ENCODE measurements around the gene SERPINE2. TPM values are rescaled to one million over a fixed set of nuclear protein-coding genes. Genes with fewer than 3 reads are reported as not detected.

SERPINE2 gene
- total RNA-seq, 1 experiment from 2014 or later: 3.8 TPM

DNA sequence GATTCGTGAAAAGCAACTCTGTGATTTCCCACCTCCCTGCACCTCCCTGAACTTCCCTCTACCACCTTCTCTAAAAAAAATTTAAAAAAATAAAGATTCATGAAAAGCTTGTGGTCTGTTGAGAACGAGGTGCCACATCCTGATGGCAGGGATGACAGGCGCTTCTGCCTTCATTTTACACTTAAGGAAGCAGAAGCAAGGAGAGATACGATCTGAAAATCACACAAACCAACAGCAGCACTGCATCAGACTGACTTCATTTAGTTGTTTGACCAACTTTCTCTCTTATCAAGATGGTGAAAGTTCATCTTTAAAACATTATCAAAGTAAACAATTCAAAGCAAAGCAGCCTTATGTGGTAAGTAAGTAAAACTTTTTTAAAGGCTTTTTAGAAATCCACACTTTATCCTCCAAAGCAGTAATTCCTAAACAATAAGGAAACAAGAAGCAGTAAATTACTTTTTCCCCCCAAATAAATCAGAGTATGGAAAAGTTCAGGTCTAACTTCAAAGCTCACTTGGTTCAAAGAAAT is 109.4 kb downstream of the SERPINE2 start:
- intact Hi-C loops (cut with micrococcal nuclease; ENCODE audit: unreplicated experiment): loop anchor here (1.0 kb wide), 6 partner anchors 16 to 77 kb away; partner anchors contain the start of genes MRPL44 and WDFY1
- Histone ChIP-seq H3K36me3 (ENCODE audit: control insufficient read depth, insufficient read depth, low read length) (0 out of 2 replicates have a peak, but pooled peaks cover 1% of the 10 kb centered on the region), H3K9me3 (peaks cover 7% of the 10 kb centered on the region; the same call in 1 of the 2 replicates), H3K4me1 (peaks cover 51% of the 10 kb centered on the region), H3K27me3 (replicated peaks; ENCODE audit: control insufficient read depth, insufficient read depth, low read length) (no peaks in the 10 kb centered on the region), H3K4me3 (ENCODE audit: low read depth, low read length) (peak overlapping the region; percentile 6; the same call in 1 of the 2 replicates)
- Mint-ChIP-seq H3K27ac (ENCODE audit: unreplicated experiment) (peak overlapping the region; percentile 99), H3K4me1 (ENCODE audit: low read depth, unreplicated experiment) (peaks cover 33% of the 10 kb centered on the region), H3K27me3 (ENCODE audit: insufficient read depth, unreplicated experiment) (no peaks in the 10 kb centered on the region), H3K9me3 (ENCODE audit: unreplicated experiment) (no peaks in the 10 kb centered on the region), H3K4me3 (ENCODE audit: unreplicated experiment) (peak overlapping the region; percentile 85), H3K36me3 (ENCODE audit: insufficient read depth, unreplicated experiment) (peaks cover 18% of the 10 kb centered on the region)
- ChIA-PET CTCF (interaction anchor here (0.8 to 1.9 kb wide), 6 partner anchors 9 to 69 kb away, joined by 3 to 9 read pairs (median 8); no protein-coding TSS in a partner anchor), POLR2A (interaction anchor here (0.7 to 1.9 kb wide), 4 partner anchors 13 to 878 kb away, joined by 6 to 19 read pairs (median 12); no protein-coding TSS in a partner anchor)
- peak in 1 of 2 experiments; percentile 53 for DNase-seq
- TF ChIP-seq, protein P1, sequence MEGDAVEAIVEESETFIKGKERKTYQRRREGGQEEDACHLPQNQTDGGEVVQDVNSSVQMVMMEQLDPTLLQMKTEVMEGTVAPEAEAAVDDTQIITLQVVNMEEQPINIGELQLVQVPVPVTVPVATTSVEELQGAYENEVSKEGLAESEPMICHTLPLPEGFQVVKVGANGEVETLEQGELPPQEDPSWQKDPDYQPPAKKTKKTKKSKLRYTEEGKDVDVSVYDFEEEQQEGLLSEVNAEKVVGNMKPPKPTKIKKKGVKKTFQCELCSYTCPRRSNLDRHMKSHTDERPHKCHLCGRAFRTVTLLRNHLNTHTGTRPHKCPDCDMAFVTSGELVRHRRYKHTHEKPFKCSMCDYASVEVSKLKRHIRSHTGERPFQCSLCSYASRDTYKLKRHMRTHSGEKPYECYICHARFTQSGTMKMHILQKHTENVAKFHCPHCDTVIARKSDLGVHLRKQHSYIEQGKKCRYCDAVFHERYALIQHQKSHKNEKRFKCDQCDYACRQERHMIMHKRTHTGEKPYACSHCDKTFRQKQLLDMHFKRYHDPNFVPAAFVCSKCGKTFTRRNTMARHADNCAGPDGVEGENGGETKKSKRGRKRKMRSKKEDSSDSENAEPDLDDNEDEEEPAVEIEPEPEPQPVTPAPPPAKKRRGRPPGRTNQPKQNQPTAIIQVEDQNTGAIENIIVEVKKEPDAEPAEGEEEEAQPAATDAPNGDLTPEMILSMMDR (IDR thresholded peaks at IDR 0.05; ENCODE audit: insufficient read depth in 1 of 2, low read depth in 1 of 2, low read length in 1 of 2, severe bottlenecking in 1 of 2, unreplicated experiment in 1 of 2): no peak
- no TSS peak for BruUV-seq (replicated peaks)

DNA sequence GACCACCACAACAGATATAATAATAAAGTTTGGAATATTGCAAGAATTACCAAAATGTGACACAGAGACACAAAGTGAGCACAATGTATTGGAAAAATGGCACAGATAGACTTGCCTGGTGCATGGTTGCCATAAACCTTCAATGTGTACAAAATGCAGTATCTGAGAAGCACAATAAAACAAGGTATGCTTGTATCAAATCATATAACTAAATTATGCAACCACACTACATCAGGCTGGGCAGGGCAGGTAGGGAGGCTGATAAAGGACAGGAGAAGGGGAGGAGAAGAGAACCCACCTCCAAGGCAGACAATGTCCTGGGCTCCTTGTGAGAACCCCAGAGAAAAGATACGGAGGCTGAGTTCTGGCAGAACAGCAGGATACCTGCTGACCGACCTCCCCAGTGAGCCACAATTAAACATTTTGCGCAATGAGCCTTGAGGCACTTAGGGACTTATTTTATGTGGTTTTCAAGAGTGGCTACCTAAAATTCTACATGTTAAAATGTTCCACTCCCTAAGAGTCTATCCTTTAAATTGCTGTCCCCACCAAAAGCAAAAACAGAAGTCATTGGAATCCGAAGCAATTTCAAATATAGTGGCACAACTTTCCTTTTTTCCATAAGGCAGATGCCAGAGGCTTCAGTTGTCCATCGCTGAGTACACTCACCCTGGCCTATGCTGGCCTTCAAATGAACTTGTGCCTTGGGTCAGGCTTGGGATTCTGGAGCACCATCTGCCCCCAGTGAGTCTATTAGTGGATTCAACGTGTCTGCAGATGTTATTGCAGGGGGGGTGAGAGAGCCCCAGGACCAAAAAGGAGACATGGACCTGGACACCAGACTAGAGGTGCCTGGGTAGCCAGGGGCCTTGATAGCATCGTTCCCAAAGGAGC is 110.7 kb downstream of the SERPINE2 start:
- 0 out of 2 replicates have a peak, but pooled peaks cover 1% of the 10 kb centered on the region for H3K36me3 ChIP-seq (ENCODE audit: control insufficient read depth, insufficient read depth, low read length)
- Mint-ChIP-seq H3K4me1 (ENCODE audit: low read depth, unreplicated experiment) (peaks cover 30% of the 10 kb centered on the region), H3K27me3 (ENCODE audit: insufficient read depth, unreplicated experiment) (no peaks in the 10 kb centered on the region), H3K36me3 (ENCODE audit: insufficient read depth, unreplicated experiment) (peaks cover 18% of the 10 kb centered on the region), H3K9me3 (ENCODE audit: unreplicated experiment) (no peaks in the 10 kb centered on the region), H3K27ac (ENCODE audit: unreplicated experiment) (peak overlapping the region; percentile 99), H3K4me3 (ENCODE audit: unreplicated experiment) (peak overlapping the region; percentile 85)
- peaks cover 44% of the 10 kb centered on the region for H3K4me1 ChIP-seq
- peaks cover 9% of the 10 kb centered on the region; the same call in 1 of the 2 replicates for H3K9me3 ChIP-seq
- H3K4me3 ChIP-seq (ENCODE audit: low read depth, low read length): no peak overlapping the region
- ChIA-PET POLR2A (no interaction called here), CTCF (no interaction called here)
- H3K27me3 ChIP-seq (replicated peaks; ENCODE audit: control insufficient read depth, insufficient read depth, low read length): no peaks in the 10 kb centered on the region
- TF ChIP-seq, protein P1 (IDR thresholded peaks at IDR 0.05; ENCODE audit: insufficient read depth in 1 of 2, low read depth in 1 of 2, low read length in 1 of 2, severe bottlenecking in 1 of 2, unreplicated experiment in 1 of 2): no peak
- no peak for DNase-seq
- BruUV-seq (replicated peaks): no TSS peak
- intact Hi-C loops (cut with micrococcal nuclease; ENCODE audit: unreplicated experiment): no loop called here

DNA sequence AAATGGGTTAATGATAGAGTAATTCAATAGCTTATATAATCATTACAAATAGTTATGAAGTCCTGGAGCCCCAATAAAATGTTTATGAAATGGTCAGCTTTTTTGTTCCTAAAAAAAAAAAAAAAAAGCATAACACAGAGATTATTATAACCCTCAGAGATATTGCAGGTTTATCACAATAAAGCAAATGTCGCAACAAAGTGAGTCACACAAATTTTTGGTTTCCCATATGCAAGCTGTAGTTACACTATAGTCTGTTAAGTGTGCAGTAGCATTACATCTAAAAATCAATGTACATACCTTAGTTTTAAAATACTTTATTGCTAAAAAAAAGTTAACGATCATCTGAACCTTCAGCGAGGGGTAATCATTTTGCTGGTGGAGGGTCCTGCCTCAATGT is 114.0 kb downstream of the SERPINE2 start:
- Histone ChIP-seq H3K4me1 (peaks cover 21% of the 10 kb centered on the region), H3K9me3 (peaks cover 9% of the 10 kb centered on the region; the same call in 1 of the 2 replicates), H3K27me3 (replicated peaks; ENCODE audit: control insufficient read depth, insufficient read depth, low read length) (no peaks in the 10 kb centered on the region), H3K4me3 (ENCODE audit: low read depth, low read length) (no peak overlapping the region), H3K36me3 (ENCODE audit: control insufficient read depth, insufficient read depth, low read length) (0 out of 2 replicates have a peak, but pooled peaks cover 1% of the 10 kb centered on the region)
- no peak overlapping the region for H3K27ac Mint-ChIP-seq (ENCODE audit: unreplicated experiment)
- intact Hi-C loops (cut with micrococcal nuclease; ENCODE audit: unreplicated experiment): no loop called here
- no peaks in the 10 kb centered on the region for H3K27me3 Mint-ChIP-seq (ENCODE audit: insufficient read depth, unreplicated experiment)
- no peaks in the 10 kb centered on the region for H3K9me3 Mint-ChIP-seq (ENCODE audit: unreplicated experiment)
- BruUV-seq (replicated peaks): no TSS peak
- ChIA-PET CTCF (no interaction called here), POLR2A (no interaction called here)
- H3K4me1 Mint-ChIP-seq (ENCODE audit: low read depth, unreplicated experiment): peaks cover 35% of the 10 kb centered on the region
- peaks cover 32% of the 10 kb centered on the region for H3K36me3 Mint-ChIP-seq (ENCODE audit: insufficient read depth, unreplicated experiment)
- TF ChIP-seq, protein P1 (IDR thresholded peaks at IDR 0.05; ENCODE audit: insufficient read depth in 1 of 2, low read depth in 1 of 2, low read length in 1 of 2, severe bottlenecking in 1 of 2, unreplicated experiment in 1 of 2): no peak
- no peak for DNase-seq
- no peak overlapping the region for H3K4me3 Mint-ChIP-seq (ENCODE audit: unreplicated experiment)
